Fibroblast of lung (primary cell): Measurements from ENCODE around the gene RCBTB2.

Experiments
- EZH2 ChIP-seq: IDR thresholded peaks from 2 replicates; pipeline ENCODE4 v1.5.1; 2012; ENCODE audit warnings: low read length, control low read depth, mild to moderate bottlenecking; ENCODE audit errors: missing control alignments
- TF ChIP-seq, protein P1 (sequence below), 2 donors: IDR thresholded peaks in 1 of 2; conservative IDR thresholded peaks in 1 of 2; 1 replicate in 1 of 2; 2 replicates in 1 of 2; pipeline ENCODE4 v1.5.1; 2011 to 2012; ENCODE audit warnings: low read length in 2 of 2, control low read depth in 1 of 2, inconsistent platforms in 1 of 2, low read depth in 1 of 2, mild to moderate bottlenecking in 1 of 2

DNA sequence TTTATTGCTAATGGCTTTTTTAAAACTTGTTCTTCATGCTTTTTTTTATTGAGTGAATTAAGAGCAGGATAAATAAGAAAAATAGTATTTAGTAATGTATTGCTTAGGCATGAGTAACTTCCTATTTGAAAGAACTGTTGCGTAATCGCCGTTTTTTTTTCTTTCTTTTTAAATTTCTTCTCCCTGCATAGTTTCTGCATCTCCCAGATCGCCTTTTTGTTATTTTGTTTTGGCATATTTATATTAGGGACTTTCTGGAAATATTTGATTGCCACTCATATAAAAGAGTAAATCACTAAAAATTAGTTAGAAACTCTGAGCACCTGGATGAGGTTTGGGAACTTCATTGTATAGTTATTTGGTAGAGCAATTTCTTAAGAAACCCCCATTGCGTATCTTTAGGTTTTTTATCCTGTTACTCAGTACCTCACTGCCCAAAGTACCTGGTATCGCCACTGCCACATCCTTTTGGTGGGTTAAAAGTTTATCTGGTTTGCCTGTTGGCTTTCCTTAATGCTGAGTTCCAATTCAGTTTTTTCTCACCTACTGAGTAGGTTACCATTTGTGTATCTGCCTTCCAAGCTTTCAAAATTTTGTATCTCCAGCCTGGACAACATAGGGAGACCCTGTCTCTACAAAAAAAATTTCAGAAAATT, 83.8 kb downstream of the RCBTB2 start:
- TF ChIP-seq, protein P1, sequence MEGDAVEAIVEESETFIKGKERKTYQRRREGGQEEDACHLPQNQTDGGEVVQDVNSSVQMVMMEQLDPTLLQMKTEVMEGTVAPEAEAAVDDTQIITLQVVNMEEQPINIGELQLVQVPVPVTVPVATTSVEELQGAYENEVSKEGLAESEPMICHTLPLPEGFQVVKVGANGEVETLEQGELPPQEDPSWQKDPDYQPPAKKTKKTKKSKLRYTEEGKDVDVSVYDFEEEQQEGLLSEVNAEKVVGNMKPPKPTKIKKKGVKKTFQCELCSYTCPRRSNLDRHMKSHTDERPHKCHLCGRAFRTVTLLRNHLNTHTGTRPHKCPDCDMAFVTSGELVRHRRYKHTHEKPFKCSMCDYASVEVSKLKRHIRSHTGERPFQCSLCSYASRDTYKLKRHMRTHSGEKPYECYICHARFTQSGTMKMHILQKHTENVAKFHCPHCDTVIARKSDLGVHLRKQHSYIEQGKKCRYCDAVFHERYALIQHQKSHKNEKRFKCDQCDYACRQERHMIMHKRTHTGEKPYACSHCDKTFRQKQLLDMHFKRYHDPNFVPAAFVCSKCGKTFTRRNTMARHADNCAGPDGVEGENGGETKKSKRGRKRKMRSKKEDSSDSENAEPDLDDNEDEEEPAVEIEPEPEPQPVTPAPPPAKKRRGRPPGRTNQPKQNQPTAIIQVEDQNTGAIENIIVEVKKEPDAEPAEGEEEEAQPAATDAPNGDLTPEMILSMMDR (conservative IDR thresholded peaks at IDR 0.05 in 1 of 2, IDR thresholded peaks at IDR 0.05 in 1 of 2; ENCODE audit: low read depth in 1 of 2, low read length in 2 of 2): no peak
- TF ChIP-seq EZH2: no peak
